ENCODE measurements around the gene SLC22A9. TPM values are rescaled to one million over a fixed set of nuclear protein-coding genes. Genes with fewer than 3 reads are reported as not detected.

Gene SLC22A9
- total and polyA plus RNA-seq, 5 donors from 2014 or later, result not detected

GRCh38 chr11:63369971-63370588 is 495 bp downstream of the SLC22A9 start:
- Mint-ChIP-seq H3K9me3 (peaks cover 0 to 5% (median 2%) of the 10 kb centered on the region in 7 donors), H3K4me3 (no peak overlapping the region), H3K27me3 (peaks cover 13% of the 10 kb centered on the region), H3K27ac (no peak overlapping the region), H3K4me1 (no peaks in the 10 kb centered on the region), H3K36me3 (no peaks in the 10 kb centered on the region)
- no peak overlapping the region for H3K4me3 ChIP-seq (ENCODE audit: low read depth, low read length)
- ATAC-seq (ENCODE audit: low read depth in 2 of 2) (no peak), DNase-seq (no peak)
- H3K27me3 ChIP-seq (ENCODE audit: control insufficient read depth, insufficient read depth, low read length), result peaks cover 7% of the 10 kb centered on the region
- H3K4me1 ChIP-seq (ENCODE audit: control insufficient read depth, insufficient read depth, low read length, poor library complexity, severe bottlenecking), result no peaks in the 10 kb centered on the region
- H3K27ac ChIP-seq (ENCODE audit: insufficient read depth, low read length, poor library complexity, severe bottlenecking), result no peak overlapping the region
- H3K36me3 ChIP-seq (ENCODE audit: control insufficient read depth, insufficient read depth, low read length), result no peaks in the 10 kb centered on the region
- no peaks in the 10 kb centered on the region for H3K9me3 ChIP-seq (ENCODE audit: control insufficient read depth in 2 of 2, low read length in 2 of 2)

- Mint-ChIP-seq H3K27me3 (peaks cover 10% of the 10 kb centered on the region), H3K27ac (no peak overlapping the region), H3K4me3 (no peak overlapping the region), H3K4me1 (no peaks in the 10 kb centered on the region), H3K9me3 (peaks cover 0 to 5% (median 0%) of the 10 kb centered on the region in 7 donors), H3K36me3 (no peaks in the 10 kb centered on the region)
- Histone ChIP-seq H3K4me3 (ENCODE audit: low read depth, low read length) (no peak overlapping the region), H3K36me3 (ENCODE audit: control insufficient read depth, insufficient read depth, low read length) (no peaks in the 10 kb centered on the region), H3K9me3 (ENCODE audit: control insufficient read depth in 2 of 2, low read length in 2 of 2) (no peaks in the 10 kb centered on the region), H3K27me3 (ENCODE audit: control insufficient read depth, insufficient read depth, low read length) (peaks cover 7% of the 10 kb centered on the region), H3K27ac (ENCODE audit: insufficient read depth, low read length, poor library complexity, severe bottlenecking) (no peak overlapping the region), H3K4me1 (ENCODE audit: control insufficient read depth, insufficient read depth, low read length, poor library complexity, severe bottlenecking) (no peaks in the 10 kb centered on the region)
- ATAC-seq (ENCODE audit: low read depth in 2 of 2), result no peak
- no peak for DNase-seq
These were observed 1.8 kb downstream of the SLC22A9 start for GRCh38 chr11:63371396-63371795.

- ATAC-seq (ENCODE audit: low read depth in 2 of 2) (no peak), DNase-seq (no peak)
- no peaks in the 10 kb centered on the region for H3K36me3 ChIP-seq (ENCODE audit: control insufficient read depth, insufficient read depth, low read length)
- H3K4me3 Mint-ChIP-seq, result no peak overlapping the region
- H3K27me3 Mint-ChIP-seq, result peaks cover 25% of the 10 kb centered on the region
- H3K36me3 Mint-ChIP-seq, result no peaks in the 10 kb centered on the region
- H3K4me3 ChIP-seq (ENCODE audit: low read depth, low read length), result no peak overlapping the region
- peaks cover 5% of the 10 kb centered on the region for H3K27me3 ChIP-seq (ENCODE audit: control insufficient read depth, insufficient read depth, low read length)
- H3K4me1 ChIP-seq (ENCODE audit: control insufficient read depth, insufficient read depth, low read length, poor library complexity, severe bottlenecking), result no peaks in the 10 kb centered on the region
- peaks cover 0 to 2% (median 0%) of the 10 kb centered on the region in 7 donors for H3K9me3 Mint-ChIP-seq
- H3K27ac Mint-ChIP-seq, result no peak overlapping the region
- no peak overlapping the region for H3K27ac ChIP-seq (ENCODE audit: insufficient read depth, low read length, poor library complexity, severe bottlenecking)
- H3K4me1 Mint-ChIP-seq, result no peaks in the 10 kb centered on the region
- H3K9me3 ChIP-seq (ENCODE audit: control insufficient read depth in 2 of 2, low read length in 2 of 2), result no peaks in the 10 kb centered on the region
These were observed 5.8 kb downstream of the SLC22A9 start for GRCh38 chr11:63375434-63375833.

GRCh38 chr11:63380130-63380529 is 10.5 kb downstream of the SLC22A9 start:
- Histone ChIP-seq H3K27ac (ENCODE audit: insufficient read depth, low read length, poor library complexity, severe bottlenecking) (no peak overlapping the region), H3K9me3 (ENCODE audit: control insufficient read depth in 2 of 2, low read length in 2 of 2) (no peaks in the 10 kb centered on the region), H3K36me3 (ENCODE audit: control insufficient read depth, insufficient read depth, low read length) (no peaks in the 10 kb centered on the region), H3K4me3 (ENCODE audit: low read depth, low read length) (no peak overlapping the region), H3K4me1 (ENCODE audit: control insufficient read depth, insufficient read depth, low read length, poor library complexity, severe bottlenecking) (no peaks in the 10 kb centered on the region), H3K27me3 (ENCODE audit: control insufficient read depth, insufficient read depth, low read length) (no peaks in the 10 kb centered on the region)
- ATAC-seq (ENCODE audit: low read depth in 2 of 2), result no peak
- H3K27ac Mint-ChIP-seq, result no peak overlapping the region
- H3K4me3 Mint-ChIP-seq, result no peak overlapping the region
- no peaks in the 10 kb centered on the region for H3K36me3 Mint-ChIP-seq
- no peak for DNase-seq
- no peaks in the 10 kb centered on the region for H3K4me1 Mint-ChIP-seq
- H3K27me3 Mint-ChIP-seq, result peaks cover 18% of the 10 kb centered on the region
- peaks cover 0 to 3% (median 0%) of the 10 kb centered on the region in 7 donors for H3K9me3 Mint-ChIP-seq

- ATAC-seq (ENCODE audit: low read depth in 2 of 2) (no peak), DNase-seq (no peak)
- H3K9me3 Mint-ChIP-seq, result peaks cover 0 to 14% (median 0%) of the 10 kb centered on the region in 7 donors
- peaks cover 21% of the 10 kb centered on the region for H3K27me3 ChIP-seq (ENCODE audit: control insufficient read depth, insufficient read depth, low read length)
- H3K27me3 Mint-ChIP-seq, result peaks cover 68% of the 10 kb centered on the region
- no peaks in the 10 kb centered on the region for H3K36me3 ChIP-seq (ENCODE audit: control insufficient read depth, insufficient read depth, low read length)
- H3K27ac Mint-ChIP-seq, result no peak overlapping the region
- H3K9me3 ChIP-seq (ENCODE audit: control insufficient read depth in 2 of 2, low read length in 2 of 2), result no peaks in the 10 kb centered on the region
- H3K4me1 Mint-ChIP-seq, result no peaks in the 10 kb centered on the region
- no peak overlapping the region for H3K4me3 ChIP-seq (ENCODE audit: low read depth, low read length)
- no peaks in the 10 kb centered on the region for H3K4me1 ChIP-seq (ENCODE audit: control insufficient read depth, insufficient read depth, low read length, poor library complexity, severe bottlenecking)
- no peaks in the 10 kb centered on the region for H3K36me3 Mint-ChIP-seq
- no peak overlapping the region for H3K27ac ChIP-seq (ENCODE audit: insufficient read depth, low read length, poor library complexity, severe bottlenecking)
- H3K4me3 Mint-ChIP-seq, result peak overlapping the region in 1 of 4 donors; percentile 3
These were observed 26.1 kb downstream of the SLC22A9 start for GRCh38 chr11:63395697-63396096.

GRCh38 chr11:63404161-63404935 is 34.8 kb downstream of the SLC22A9 start:
- no peak for DNase-seq
- ATAC-seq (ENCODE audit: low read depth in 2 of 2), result no peak
- Histone ChIP-seq H3K36me3 (ENCODE audit: control insufficient read depth, insufficient read depth, low read length) (no peaks in the 10 kb centered on the region), H3K27me3 (ENCODE audit: control insufficient read depth, insufficient read depth, low read length) (peaks cover 26% of the 10 kb centered on the region), H3K4me1 (ENCODE audit: control insufficient read depth, insufficient read depth, low read length, poor library complexity, severe bottlenecking) (no peaks in the 10 kb centered on the region), H3K9me3 (ENCODE audit: control insufficient read depth in 2 of 2, low read length in 2 of 2) (no peaks in the 10 kb centered on the region), H3K27ac (ENCODE audit: insufficient read depth, low read length, poor library complexity, severe bottlenecking) (no peak overlapping the region), H3K4me3 (ENCODE audit: low read depth, low read length) (no peak overlapping the region)
- no peaks in the 10 kb centered on the region for H3K9me3 Mint-ChIP-seq
- H3K27ac Mint-ChIP-seq, result no peak overlapping the region
- no peaks in the 10 kb centered on the region for H3K36me3 Mint-ChIP-seq
- peaks cover 51% of the 10 kb centered on the region for H3K27me3 Mint-ChIP-seq
- peaks cover 0 to 2% (median 0%) of the 10 kb centered on the region in 4 donors for H3K4me1 Mint-ChIP-seq
- H3K4me3 Mint-ChIP-seq, result no peak overlapping the region

- Histone ChIP-seq H3K27ac (ENCODE audit: insufficient read depth, low read length, poor library complexity, severe bottlenecking) (no peak overlapping the region), H3K27me3 (ENCODE audit: control insufficient read depth, insufficient read depth, low read length) (peaks cover 21% of the 10 kb centered on the region), H3K9me3 (ENCODE audit: control insufficient read depth in 2 of 2, low read length in 2 of 2) (no peaks in the 10 kb centered on the region), H3K4me1 (ENCODE audit: control insufficient read depth, insufficient read depth, low read length, poor library complexity, severe bottlenecking) (no peaks in the 10 kb centered on the region), H3K4me3 (ENCODE audit: low read depth, low read length) (no peak overlapping the region), H3K36me3 (ENCODE audit: control insufficient read depth, insufficient read depth, low read length) (no peaks in the 10 kb centered on the region)
- DNase-seq, result no peak
- peaks cover 45% of the 10 kb centered on the region for H3K27me3 Mint-ChIP-seq
- no peaks in the 10 kb centered on the region for H3K36me3 Mint-ChIP-seq
- peaks cover 0 to 2% (median 0%) of the 10 kb centered on the region in 4 donors for H3K4me1 Mint-ChIP-seq
- no peak for ATAC-seq (ENCODE audit: low read depth in 2 of 2)
- H3K4me3 Mint-ChIP-seq, result no peak overlapping the region
- H3K9me3 Mint-ChIP-seq, result no peaks in the 10 kb centered on the region
- no peak overlapping the region for H3K27ac Mint-ChIP-seq
These were observed 35.5 kb downstream of the SLC22A9 start for GRCh38 chr11:63405114-63405513.

GRCh38 chr11:63406458-63406857 is 36.9 kb downstream of the SLC22A9 start:
- Mint-ChIP-seq H3K27me3 (peaks cover 38% of the 10 kb centered on the region), H3K36me3 (no peaks in the 10 kb centered on the region)
- no peak overlapping the region for H3K27ac ChIP-seq (ENCODE audit: insufficient read depth, low read length, poor library complexity, severe bottlenecking)

More at GRCh38 chr11:63406458-63406857, 36.9 kb downstream of the SLC22A9 start:
- H3K36me3 ChIP-seq (ENCODE audit: control insufficient read depth, insufficient read depth, low read length), result no peaks in the 10 kb centered on the region
- Mint-ChIP-seq H3K4me3 (no peak overlapping the region), H3K27ac (no peak overlapping the region), H3K4me1 (peaks cover 0 to 2% (median 0%) of the 10 kb centered on the region in 4 donors), H3K9me3 (no peaks in the 10 kb centered on the region)
- peaks cover 15% of the 10 kb centered on the region for H3K27me3 ChIP-seq (ENCODE audit: control insufficient read depth, insufficient read depth, low read length)
- no peak overlapping the region for H3K4me3 ChIP-seq (ENCODE audit: low read depth, low read length)
- H3K4me1 ChIP-seq (ENCODE audit: control insufficient read depth, insufficient read depth, low read length, poor library complexity, severe bottlenecking), result no peaks in the 10 kb centered on the region
- no peak for ATAC-seq (ENCODE audit: low read depth in 2 of 2)
- no peaks in the 10 kb centered on the region for H3K9me3 ChIP-seq (ENCODE audit: control insufficient read depth in 2 of 2, low read length in 2 of 2)
- DNase-seq, result no peak

Measured in CD4-positive, CD25-positive, alpha-beta regulatory T cell (primary cell).